HepG2 (cell line): ENCODE results near the gene ASF1B. TPM values are rescaled to one million over a fixed set of nuclear protein-coding genes. Genes with fewer than 3 reads are reported as not detected.

Experiments
- ATAC-seq: fragments of 200-7000 bp; cut with Tn5 transposase; 3 replicates; pipeline ENCODE4 v1.9.1; 2020; ENCODE audit warnings: mild to moderate bottlenecking, moderate library complexity
- BruUV-seq: library from RNA; stranded (reverse); fragments of 400-500 nt; replicated peaks from 2 replicates; lab custom pipeline; 2021; lab: Mats Ljungman, UMichigan
- CTCF ChIA-PET: fragments of 300-600 bp; formaldehyde crosslinking; extraction: SDS; loops from one replicate; lab custom pipeline; 2021; ENCODE audit warnings: low total read pairs, inconsistent platforms, low intra/inter-chr PET ratio; lab: Yijun Ruan, JAX
- POLR2A ChIA-PET: fragments of 350-600 bp; sonication (Branson Sonifier 250); formaldehyde crosslinking; loops from one replicate; lab custom pipeline; 2020; ENCODE audit warnings: antibody characterized with exemption, inconsistent platforms; lab: Yijun Ruan, JAX
- DNase-seq: peaks from one replicate; pipeline ENCODE4 v3.0.0-alpha.2; 2015; ENCODE audit warnings: low spot score
- FAIRE-seq: peaks from 3 replicates; lab custom pipeline; 2011; peaks lifted over from hg19 to GRCh38; lab: Jason Lieb, UNC
- H2AFZ ChIP-seq: one replicate; pipeline ENCODE4 v1.6.1; 2011; ENCODE audit warnings: low read length, inconsistent platforms
- H3K27ac ChIP-seq: fragments of 300-600 bp; 3 replicates; pipeline ENCODE4 v1.8.0; 2011; ENCODE audit warnings: mixed run types, mild to moderate bottlenecking, mixed read lengths, low read length, inconsistent platforms; ENCODE audit not compliant: insufficient read depth; ENCODE audit errors: extremely low read length
- H3K27me3 ChIP-seq, 2 experiments: fragments of 200-600 bp in 1 of 2; 2 replicates in 1 of 2; 3 replicates in 1 of 2; pipeline versions ENCODE4 v1.6.0 to v1.8.0; 2011; ENCODE audit warnings: low read length in 2 of 2, mild to moderate bottlenecking in 2 of 2, moderate library complexity in 2 of 2, inconsistent platforms in 1 of 2; ENCODE audit not compliant: insufficient read depth in 2 of 2, control insufficient read depth in 1 of 2
- H3K36me3 ChIP-seq, 2 experiments: fragments of 200-600 bp in 1 of 2; replicated peaks in 1 of 2; 2 replicates in 1 of 2; 3 replicates in 1 of 2; pipeline versions ENCODE4 v1.5.1 to v1.8.0; 2011; ENCODE audit warnings: low read length in 2 of 2, inconsistent platforms in 1 of 2; ENCODE audit not compliant: insufficient read depth in 2 of 2, control insufficient read depth in 1 of 2
- H3K4me1 ChIP-seq: 2 replicates; pipeline ENCODE4 v1.5.1; 2012; ENCODE audit warnings: low read length, inconsistent platforms; ENCODE audit not compliant: insufficient read depth
- H3K4me2 ChIP-seq: 2 replicates; pipeline ENCODE4 v1.6.0; 2011; ENCODE audit warnings: low read depth, low read length, inconsistent platforms
- H3K4me3 ChIP-seq, 3 experiments: fragments of 200-600 bp in 1 of 3; sonication (generic), shearing (Covaris generic) in 1 of 3; replicated peaks in 1 of 3; 2 replicates each; pipeline ENCODE4 v1.5.1; 2011 to 2016; ENCODE audit warnings: low read length in 3 of 3, inconsistent platforms in 2 of 3, low read depth in 2 of 3, mild to moderate bottlenecking in 2 of 3, control low read depth in 1 of 3, mixed read lengths in 1 of 3; ENCODE audit not compliant: insufficient read depth in 1 of 3
- H3K79me2 ChIP-seq: one replicate; pipeline ENCODE4 v1.6.1; 2011; ENCODE audit warnings: low read length, inconsistent platforms; ENCODE audit not compliant: insufficient read depth
- H3K9ac ChIP-seq: 2 replicates; pipeline ENCODE4 v1.6.0; 2011; ENCODE audit warnings: mild to moderate bottlenecking, low read depth, low read length, inconsistent platforms; ENCODE audit not compliant: insufficient read depth
- H3K9me3 ChIP-seq: 2 replicates; pipeline ENCODE4 v1.5.1; 2012; ENCODE audit warnings: mild to moderate bottlenecking, low read length
- H4K20me1 ChIP-seq: 2 replicates; pipeline ENCODE4 v1.6.0; 2011; ENCODE audit warnings: inconsistent platforms, mild to moderate bottlenecking, low read length, moderate library complexity; ENCODE audit not compliant: insufficient read depth
- FOSL1 ChIP-seq: sonication (generic); formaldehyde crosslinking; IDR thresholded peaks from 2 replicates; pipeline ENCODE4 v1.9.0; 2021; ENCODE audit warnings: missing genetic modification reagents, borderline replicate concordance
- KLF11 ChIP-seq: IDR thresholded peaks from 2 replicates; pipeline ENCODE4 v1.6.1; 2016; ENCODE audit warnings: missing compliant biosample characterization
- MAFF ChIP-seq: IDR thresholded peaks from 2 replicates; pipeline ENCODE4 v1.6.1; 2011; ENCODE audit warnings: low read depth, low read length, improper control_type of control experiment
- MIER2 ChIP-seq: IDR thresholded peaks from 2 replicates; pipeline ENCODE4 v1.6.1; 2016; ENCODE audit warnings: missing biosample characterization, missing genetic modification reagents
- NFE2 ChIP-seq: sonication (generic); formaldehyde crosslinking; IDR thresholded peaks from 2 replicates; pipeline ENCODE4 v1.4.0; 2020; ENCODE audit warnings: missing genetic modification reagents
- TAF1 ChIP-seq: sonication (generic); formaldehyde crosslinking; IDR thresholded peaks from 2 replicates; pipeline ENCODE4 v1.4.0; 2020; ENCODE audit warnings: missing genetic modification reagents
- TEAD3 ChIP-seq: optimal IDR thresholded peaks from 2 replicates; pipeline ENCODE3; 2016; ENCODE audit warnings: borderline replicate concordance
- TOPORS ChIP-seq: sonication (generic); formaldehyde crosslinking; IDR thresholded peaks from 2 replicates; pipeline ENCODE4 v1.8.0; 2023; ENCODE audit warnings: mild to moderate bottlenecking, missing genetic modification reagents
- ZBTB21 ChIP-seq: sonication (generic); formaldehyde crosslinking; IDR thresholded peaks from 2 replicates; pipeline ENCODE4 v1.4.0; 2020; ENCODE audit warnings: missing genetic modification reagents
- ZNF367 ChIP-seq: sonication (generic); formaldehyde crosslinking; IDR thresholded peaks from 2 replicates; pipeline ENCODE4 v1.4.0; 2020; ENCODE audit warnings: missing genetic modification reagents, borderline replicate concordance
- ZNF605 ChIP-seq: sonication (generic); formaldehyde crosslinking; IDR thresholded peaks from 2 replicates; pipeline ENCODE4 v1.8.0; 2022; ENCODE audit warnings: mild to moderate bottlenecking, missing genetic modification reagents
- WGBS: methylation state at CpG from one replicate; pipeline ENCODE4 v1.1.6; 2017; ENCODE audit warnings: low lambda C conversion rate; 5-methylcytosine and 5-hydroxymethylcytosine counted together
- in situ Hi-C: cut with HindIII; loops from 2 replicates; pipeline ENCODE4 v1.10.0; 2017; ENCODE audit warnings: low pct_unique_long_range_greater_than_20kb; ENCODE audit not compliant: extremely low pct_ligation_motif_present
- intact Hi-C: fragments of 100-400 bp; cut with micrococcal nuclease; formaldehyde crosslinking; loops from one replicate; pipeline ENCODE4 v1.10.0; 2022; ENCODE audit not compliant: unreplicated experiment
- polyA plus RNA-seq, 8 experiments: library from polyadenylated mRNA; depleted of rRNA in 3 of 8; stranded (reverse) in 7 of 8; unstranded in 1 of 8; fragments of >200 nt; fragmentation: Illumina TruSeq in 4 of 8; extraction: Trizol in 4 of 8; gene quantifications; 2 replicates each; pipeline versions ENCODE4 v1.2.1 to v1.2.3, GENCODE V29; 2011 to 2016; ENCODE audit warnings: low read depth in 4 of 8, missing spikeins in 1 of 8, mixed read lengths in 1 of 8; ENCODE audit not compliant: insufficient read depth in 1 of 8
- total RNA-seq, 5 experiments: library from RNA; depleted of rRNA; stranded (reverse); fragments of >200 nt; fragmentation: Illumina TruSeq; extraction: Trizol; gene quantifications; 2 replicates each; pipeline ENCODE4 v1.2.3, GENCODE V29; 2016; ENCODE audit warnings: low read depth in 1 of 5
- TF ChIP-seq, protein P1 (sequence below): sonication (generic); formaldehyde crosslinking; IDR thresholded peaks from 2 replicates; pipeline ENCODE4 v1.4.0; 2020; ENCODE audit warnings: mild to moderate bottlenecking, missing genetic modification reagents, borderline replicate concordance
- TF ChIP-seq, protein P2 (sequence below): sonication (generic); formaldehyde crosslinking; IDR thresholded peaks from 2 replicates; pipeline ENCODE4 v1.8.0; 2022; ENCODE audit warnings: mild to moderate bottlenecking, missing genetic modification reagents
- TF ChIP-seq, protein P3 (sequence below): sonication (generic); formaldehyde crosslinking; IDR thresholded peaks from 2 replicates; pipeline ENCODE4 v1.5.0; 2020; ENCODE audit warnings: missing genetic modification reagents

The ASF1B gene
- total and polyA plus RNA-seq, 2 of the 13 experiments (the other 11 are each of a cell fraction or from before 2014, with no cell fraction given), result 18.2 to 24.8 TPM

DNA sequence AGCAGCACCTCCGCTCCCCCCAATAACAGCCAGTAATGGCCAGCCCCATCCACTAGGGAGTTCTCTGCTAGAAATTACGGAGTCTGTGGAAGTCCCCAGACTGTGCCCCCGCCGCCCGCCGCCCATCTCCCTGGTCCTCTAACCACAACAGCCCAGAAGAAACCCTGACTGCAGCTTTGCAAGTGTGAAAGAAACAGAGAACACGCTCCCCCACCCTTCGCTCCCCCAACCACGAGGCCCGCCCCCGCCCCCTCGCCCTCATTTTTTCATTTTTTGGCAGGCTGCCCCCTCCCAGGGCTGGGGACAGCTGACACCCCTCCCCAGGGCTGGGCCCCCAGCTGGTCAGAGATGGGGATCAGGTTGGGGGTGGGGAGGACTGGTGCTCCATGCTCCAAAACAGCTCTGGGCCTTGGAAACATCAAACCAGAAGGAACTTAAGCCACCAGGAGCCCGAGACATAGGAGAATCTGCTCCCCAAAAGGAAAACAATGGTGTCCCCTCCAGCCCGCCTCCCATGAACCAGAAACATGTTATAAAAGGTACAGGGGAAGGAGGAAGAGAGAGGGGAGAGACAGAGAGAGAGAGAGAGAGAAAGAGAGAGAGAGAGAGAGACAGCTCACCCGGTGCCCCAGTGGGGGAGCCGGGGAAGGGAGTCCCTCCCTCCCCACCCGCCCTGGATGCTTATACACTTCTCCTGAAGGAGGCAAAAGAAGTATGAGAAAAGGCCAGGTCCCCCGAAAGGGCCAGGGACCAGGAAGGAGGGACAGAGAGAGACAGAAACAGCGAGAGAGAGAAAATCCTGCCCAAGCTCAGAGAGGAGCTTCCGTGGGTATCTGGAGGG lies 29.8 kb upstream of the ASF1B start (continued):
- TF ChIP-seq, protein P1, sequence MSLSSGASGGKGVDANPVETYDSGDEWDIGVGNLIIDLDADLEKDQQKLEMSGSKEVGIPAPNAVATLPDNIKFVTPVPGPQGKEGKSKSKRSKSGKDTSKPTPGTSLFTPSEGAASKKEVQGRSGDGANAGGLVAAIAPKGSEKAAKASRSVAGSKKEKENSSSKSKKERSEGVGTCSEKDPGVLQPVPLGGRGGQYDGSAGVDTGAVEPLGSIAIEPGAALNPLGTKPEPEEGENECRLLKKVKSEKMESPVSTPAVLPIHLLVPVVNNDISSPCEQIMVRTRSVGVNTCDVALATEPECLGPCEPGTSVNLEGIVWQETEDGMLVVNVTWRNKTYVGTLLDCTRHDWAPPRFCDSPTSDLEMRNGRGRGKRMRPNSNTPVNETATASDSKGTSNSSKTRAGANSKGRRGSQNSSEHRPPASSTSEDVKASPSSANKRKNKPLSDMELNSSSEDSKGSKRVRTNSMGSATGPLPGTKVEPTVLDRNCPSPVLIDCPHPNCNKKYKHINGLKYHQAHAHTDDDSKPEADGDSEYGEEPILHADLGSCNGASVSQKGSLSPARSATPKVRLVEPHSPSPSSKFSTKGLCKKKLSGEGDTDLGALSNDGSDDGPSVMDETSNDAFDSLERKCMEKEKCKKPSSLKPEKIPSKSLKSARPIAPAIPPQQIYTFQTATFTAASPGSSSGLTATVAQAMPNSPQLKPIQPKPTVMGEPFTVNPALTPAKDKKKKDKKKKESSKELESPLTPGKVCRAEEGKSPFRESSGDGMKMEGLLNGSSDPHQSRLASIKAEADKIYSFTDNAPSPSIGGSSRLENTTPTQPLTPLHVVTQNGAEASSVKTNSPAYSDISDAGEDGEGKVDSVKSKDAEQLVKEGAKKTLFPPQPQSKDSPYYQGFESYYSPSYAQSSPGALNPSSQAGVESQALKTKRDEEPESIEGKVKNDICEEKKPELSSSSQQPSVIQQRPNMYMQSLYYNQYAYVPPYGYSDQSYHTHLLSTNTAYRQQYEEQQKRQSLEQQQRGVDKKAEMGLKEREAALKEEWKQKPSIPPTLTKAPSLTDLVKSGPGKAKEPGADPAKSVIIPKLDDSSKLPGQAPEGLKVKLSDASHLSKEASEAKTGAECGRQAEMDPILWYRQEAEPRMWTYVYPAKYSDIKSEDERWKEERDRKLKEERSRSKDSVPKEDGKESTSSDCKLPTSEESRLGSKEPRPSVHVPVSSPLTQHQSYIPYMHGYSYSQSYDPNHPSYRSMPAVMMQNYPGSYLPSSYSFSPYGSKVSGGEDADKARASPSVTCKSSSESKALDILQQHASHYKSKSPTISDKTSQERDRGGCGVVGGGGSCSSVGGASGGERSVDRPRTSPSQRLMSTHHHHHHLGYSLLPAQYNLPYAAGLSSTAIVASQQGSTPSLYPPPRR, result no peak
- TF ChIP-seq ZNF367 (CRISPR knock-in tag) (no peak), MAFF (no peak), KLF11 (CRISPR knock-in tag) (no peak)

DNA sequence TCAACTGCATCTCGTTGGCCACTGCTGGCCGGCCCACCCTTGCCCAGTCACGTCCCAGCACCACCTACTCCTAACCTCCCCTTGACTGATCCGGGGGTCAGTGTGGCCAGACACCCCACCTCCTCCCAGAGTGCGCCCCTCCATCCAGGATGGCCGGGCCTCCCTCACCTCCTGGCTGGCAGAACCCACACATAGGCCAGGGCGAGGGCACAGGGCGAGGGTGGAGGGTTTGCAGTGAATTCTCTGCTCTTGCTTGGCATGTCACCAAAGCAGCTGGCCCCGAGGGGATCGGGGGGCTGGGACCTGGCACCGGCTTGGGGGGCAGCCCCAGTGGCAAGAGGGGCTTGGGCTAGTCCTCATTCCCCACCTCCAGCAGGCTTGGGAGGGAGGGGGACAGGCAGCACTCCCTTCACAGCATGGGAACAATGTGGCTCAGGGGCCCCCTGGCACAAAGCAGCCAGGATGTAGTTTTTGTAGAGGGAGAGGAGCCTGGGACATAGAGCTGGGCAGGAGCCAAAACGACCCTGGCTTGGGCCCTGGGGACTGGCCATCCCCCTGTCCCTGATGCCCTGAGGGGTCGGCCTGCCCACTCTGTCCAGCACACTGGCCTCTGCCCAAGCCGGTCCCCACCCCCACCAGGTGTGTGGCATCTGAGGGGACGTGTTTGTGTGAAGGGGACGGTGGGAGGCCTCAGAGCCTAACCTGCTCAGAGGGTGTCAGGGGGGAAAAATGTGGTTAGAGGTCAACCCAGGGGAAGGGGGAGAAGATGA lies 28.5 kb upstream of the ASF1B start:
- no peaks in the 10 kb centered on the region for H3K36me3 ChIP-seq
- POLR2A ChIA-PET, result no interaction called here
- H3K79me2 ChIP-seq, result no peaks in the 10 kb centered on the region
- ATAC-seq (no peak), FAIRE-seq (no peak), DNase-seq (no peak)
- H3K9ac ChIP-seq, result no peak overlapping the region
- H3K9me3 ChIP-seq, result no peaks in the 10 kb centered on the region
- H4K20me1 ChIP-seq, result no peaks in the 10 kb centered on the region
- in situ Hi-C loops (no loop called here), intact Hi-C loops (loop anchor here (1.0 kb wide), 1 partner anchor 21 kb away; no protein-coding TSS in a partner anchor)
- CTCF ChIA-PET, result no interaction called here
- H2AFZ ChIP-seq, result no peak overlapping the region
- no peak overlapping the region for H3K4me2 ChIP-seq
- H3K4me3 ChIP-seq, result no peak overlapping the region
- H3K27me3 ChIP-seq, result no peaks in the 10 kb centered on the region; a peak in 1 of 5 replicates
- no peak overlapping the region for H3K27ac ChIP-seq
- no TSS peak for BruUV-seq
- 36% methylated on average over 5 of the region's 16 CpGs for WGBS
- H3K4me1 ChIP-seq, result no peaks in the 10 kb centered on the region
- TF ChIP-seq TAF1 (CRISPR knock-in tag) (no peak), TOPORS (CRISPR knock-in tag) (no peak), MIER2 (no peak), FOSL1 (CRISPR knock-in tag) (no peak), ZBTB21 (CRISPR knock-in tag) (no peak), ZNF605 (CRISPR knock-in tag) (no peak), TEAD3 (CRISPR knock-in tag) (no peak), NFE2 (CRISPR knock-in tag) (no peak)
- TF ChIP-seq, protein P2, sequence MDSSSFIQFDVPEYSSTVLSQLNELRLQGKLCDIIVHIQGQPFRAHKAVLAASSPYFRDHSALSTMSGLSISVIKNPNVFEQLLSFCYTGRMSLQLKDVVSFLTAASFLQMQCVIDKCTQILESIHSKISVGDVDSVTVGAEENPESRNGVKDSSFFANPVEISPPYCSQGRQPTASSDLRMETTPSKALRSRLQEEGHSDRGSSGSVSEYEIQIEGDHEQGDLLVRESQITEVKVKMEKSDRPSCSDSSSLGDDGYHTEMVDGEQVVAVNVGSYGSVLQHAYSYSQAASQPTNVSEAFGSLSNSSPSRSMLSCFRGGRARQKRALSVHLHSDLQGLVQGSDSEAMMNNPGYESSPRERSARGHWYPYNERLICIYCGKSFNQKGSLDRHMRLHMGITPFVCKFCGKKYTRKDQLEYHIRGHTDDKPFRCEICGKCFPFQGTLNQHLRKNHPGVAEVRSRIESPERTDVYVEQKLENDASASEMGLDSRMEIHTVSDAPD (CRISPR knock-in tag), result no peak
- TF ChIP-seq, protein P3, sequence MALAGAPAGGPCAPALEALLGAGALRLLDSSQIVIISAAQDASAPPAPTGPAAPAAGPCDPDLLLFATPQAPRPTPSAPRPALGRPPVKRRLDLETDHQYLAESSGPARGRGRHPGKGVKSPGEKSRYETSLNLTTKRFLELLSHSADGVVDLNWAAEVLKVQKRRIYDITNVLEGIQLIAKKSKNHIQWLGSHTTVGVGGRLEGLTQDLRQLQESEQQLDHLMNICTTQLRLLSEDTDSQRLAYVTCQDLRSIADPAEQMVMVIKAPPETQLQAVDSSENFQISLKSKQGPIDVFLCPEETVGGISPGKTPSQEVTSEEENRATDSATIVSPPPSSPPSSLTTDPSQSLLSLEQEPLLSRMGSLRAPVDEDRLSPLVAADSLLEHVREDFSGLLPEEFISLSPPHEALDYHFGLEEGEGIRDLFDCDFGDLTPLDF (CRISPR knock-in tag), result no peak
